ENCODE data around the gene SECTM1.
"Not testable (repeated sequence)": the region's sequence is repeated elsewhere in the genome, so short reads cannot be mapped to it uniquely, and the experiment has no call there.

Gene SECTM1

GRCh38 chr17:82365606-82366295 is 32.2 kb upstream of the SECTM1 start:
- H3K4me3 ChIP-seq (ENCODE audit: low read length), result no peak overlapping the region
- TF ChIP-seq CTCF (conservative IDR thresholded peaks at IDR 0.05; ENCODE audit: low read length), result no peak
- DNase-seq (ENCODE audit: low read depth), result no peak

- no peak overlapping the region for H3K4me3 ChIP-seq (ENCODE audit: low read length)
- no peak for TF ChIP-seq CTCF (conservative IDR thresholded peaks at IDR 0.05; ENCODE audit: low read length)
Observed at GRCh38 chr17:82361885-82362633, 28.5 kb upstream of the SECTM1 start.

GRCh38 chr17:82359451-82360074 is 26.0 kb upstream of the SECTM1 start:
- H3K4me3 ChIP-seq (ENCODE audit: low read length); DNase-seq (ENCODE audit: low read depth): not testable (repeated sequence)

More at GRCh38 chr17:82361885-82362633, 28.5 kb upstream of the SECTM1 start:
- no peak for DNase-seq (ENCODE audit: low read depth)

GRCh38 chr17:82358465-82359350 is 25.1 kb upstream of the SECTM1 start, which contains the start of gene TEX19:
Gene TEX19 (plus strand): TSS chr17:82359247. CDS start chr17:82362151, 2,904 bp downstream.
- DNase-seq (ENCODE audit: low read depth), result no peak
- no peak within 1 kb of the TSS for H3K4me3 ChIP-seq (ENCODE audit: low read length)
- TF ChIP-seq CTCF (conservative IDR thresholded peaks at IDR 0.05; ENCODE audit: low read length), result no peak

- H3K4me3 ChIP-seq (ENCODE audit: low read length), result no peak overlapping the region
- no peak for DNase-seq (ENCODE audit: low read depth)
Observed at GRCh38 chr17:82357394-82357793, 23.8 kb upstream of the SECTM1 start.

GRCh38 chr17:82356845-82357355 is 23.3 kb upstream of the SECTM1 start:
- no peak for TF ChIP-seq CTCF (conservative IDR thresholded peaks at IDR 0.05; ENCODE audit: low read length)
- DNase-seq (ENCODE audit: low read depth), result no peak
- H3K4me3 ChIP-seq (ENCODE audit: low read length), result no peak overlapping the region

More at GRCh38 chr17:82357394-82357793, 23.8 kb upstream of the SECTM1 start:
- no peak for TF ChIP-seq CTCF (conservative IDR thresholded peaks at IDR 0.05; ENCODE audit: low read length)
